ENCODE results near the gene OGDHL. TPM values are rescaled to one million over a fixed set of nuclear protein-coding genes. Genes with fewer than 3 reads are reported as not detected.

Gene OGDHL
- total RNA-seq (ENCODE audit: unreplicated experiment): 2.5 TPM
- long read RNA-seq: 0 reads

GRCh38 chr10:49761789-49762565 lies at the start of gene OGDHL:
OGDHL (minus strand) TSS chr10:49762323; CDS start chr10:49758592, 3,731 bp downstream.
- no peak for TF ChIP-seq CTCF (IDR thresholded peaks at IDR 0.05; ENCODE audit: partially characterized antibody, unreplicated experiment)
- Mint-ChIP-seq H3K27ac (ENCODE audit: unreplicated experiment) (no peak within 1 kb of the TSS), H3K27me3 (ENCODE audit: unreplicated experiment) (peaks cover 9% of the 10 kb centered on the region), H3K4me3 (ENCODE audit: unreplicated experiment) (peak within 1 kb of the TSS; percentile 66), H3K9me3 (ENCODE audit: unreplicated experiment) (peaks cover 6% of the 10 kb centered on the region), H3K36me3 (ENCODE audit: unreplicated experiment) (peaks cover 8% of the 10 kb centered on the region), H3K4me1 (ENCODE audit: low read depth, unreplicated experiment) (peaks cover 21% of the 10 kb centered on the region)
- peak; percentile 47 for DNase-seq

- H3K9me3 Mint-ChIP-seq (ENCODE audit: unreplicated experiment): no peaks in the 10 kb centered on the region
- no peak for DNase-seq
- H3K27ac Mint-ChIP-seq (ENCODE audit: unreplicated experiment): no peak overlapping the region
- H3K4me3 Mint-ChIP-seq (ENCODE audit: unreplicated experiment): no peak overlapping the region
- TF ChIP-seq CTCF (IDR thresholded peaks at IDR 0.05; ENCODE audit: partially characterized antibody, unreplicated experiment): no peak
- H3K4me1 Mint-ChIP-seq (ENCODE audit: low read depth, unreplicated experiment): no peaks in the 10 kb centered on the region
- peaks cover 7% of the 10 kb centered on the region for H3K36me3 Mint-ChIP-seq (ENCODE audit: unreplicated experiment)
- no peaks in the 10 kb centered on the region for H3K27me3 Mint-ChIP-seq (ENCODE audit: unreplicated experiment)
Measured at GRCh38 chr10:49803988-49804387, 41.9 kb upstream of the OGDHL start.

GRCh38 chr10:49798275-49798674 lies 36.2 kb upstream of the OGDHL start:
- Mint-ChIP-seq H3K36me3 (ENCODE audit: unreplicated experiment) (no peaks in the 10 kb centered on the region), H3K27me3 (ENCODE audit: unreplicated experiment) (no peaks in the 10 kb centered on the region), H3K4me1 (ENCODE audit: low read depth, unreplicated experiment) (no peaks in the 10 kb centered on the region)

GRCh38 chr10:49791100-49791499 lies 29.0 kb upstream of the OGDHL start:
- no peaks in the 10 kb centered on the region for H3K27me3 Mint-ChIP-seq (ENCODE audit: unreplicated experiment)
- H3K4me3 Mint-ChIP-seq (ENCODE audit: unreplicated experiment): no peak overlapping the region
- no peaks in the 10 kb centered on the region for H3K4me1 Mint-ChIP-seq (ENCODE audit: low read depth, unreplicated experiment)
- no peak for TF ChIP-seq CTCF (IDR thresholded peaks at IDR 0.05; ENCODE audit: partially characterized antibody, unreplicated experiment)
- peaks cover 2% of the 10 kb centered on the region for H3K9me3 Mint-ChIP-seq (ENCODE audit: unreplicated experiment)
- no peak overlapping the region for H3K27ac Mint-ChIP-seq (ENCODE audit: unreplicated experiment)
- H3K36me3 Mint-ChIP-seq (ENCODE audit: unreplicated experiment): no peaks in the 10 kb centered on the region
- DNase-seq: no peak

More at GRCh38 chr10:49798275-49798674, 36.2 kb upstream of the OGDHL start:
- no peak for DNase-seq
- peaks cover 2% of the 10 kb centered on the region for H3K9me3 Mint-ChIP-seq (ENCODE audit: unreplicated experiment)
- TF ChIP-seq CTCF (IDR thresholded peaks at IDR 0.05; ENCODE audit: partially characterized antibody, unreplicated experiment): no peak
- H3K27ac Mint-ChIP-seq (ENCODE audit: unreplicated experiment): no peak overlapping the region
- H3K4me3 Mint-ChIP-seq (ENCODE audit: unreplicated experiment): no peak overlapping the region

GRCh38 chr10:49784681-49785080 lies 22.6 kb upstream of the OGDHL start:
- no peak for TF ChIP-seq CTCF (IDR thresholded peaks at IDR 0.05; ENCODE audit: partially characterized antibody, unreplicated experiment)
- Mint-ChIP-seq H3K4me1 (ENCODE audit: low read depth, unreplicated experiment) (peaks cover 27% of the 10 kb centered on the region), H3K27me3 (ENCODE audit: unreplicated experiment) (peaks cover 9% of the 10 kb centered on the region), H3K4me3 (ENCODE audit: unreplicated experiment) (peak overlapping the region; percentile 37), H3K36me3 (ENCODE audit: unreplicated experiment) (no peaks in the 10 kb centered on the region), H3K27ac (ENCODE audit: unreplicated experiment) (peak overlapping the region; percentile 48), H3K9me3 (ENCODE audit: unreplicated experiment) (no peaks in the 10 kb centered on the region)
- DNase-seq: peak; percentile 34

Data from glutamatergic neuron (in vitro differentiated cells).